ENCODE data around the gene ZFAND2A.
"Not testable (repeated sequence)": the region's sequence is repeated elsewhere in the genome, so short reads cannot be mapped to it uniquely, and the experiment has no call there.

ZFAND2A gene

GRCh38 chr7:1154172-1154739, 5.7 kb downstream of the ZFAND2A start:
- DNase-seq (ENCODE audit: insufficient read length, low spot score) (no peak), FAIRE-seq (no peak)

GRCh38 chr7:1152492-1152891, 7.5 kb downstream of the ZFAND2A start:
- FAIRE-seq: no peak

GRCh38 chr7:1151653-1152425, 8.2 kb downstream of the ZFAND2A start:
- DNase-seq (ENCODE audit: insufficient read length, low spot score): no peak
- no peak for FAIRE-seq

More at GRCh38 chr7:1152492-1152891, 7.5 kb downstream of the ZFAND2A start:
- DNase-seq (ENCODE audit: insufficient read length, low spot score): no peak

GRCh38 chr7:1151156-1151555, 8.8 kb downstream of the ZFAND2A start:
- DNase-seq (ENCODE audit: insufficient read length, low spot score): no peak
- no peak for FAIRE-seq

GRCh38 chr7:1150400-1151002, 9.5 kb downstream of the ZFAND2A start:
- no peak for DNase-seq (ENCODE audit: insufficient read length, low spot score)
- FAIRE-seq: no peak

GRCh38 chr7:1149351-1149794, 10.6 kb downstream of the ZFAND2A start:
- FAIRE-seq (peak; percentile 31), DNase-seq (ENCODE audit: insufficient read length, low spot score) (no peak)

GRCh38 chr7:1147873-1148272, 12.1 kb downstream of the ZFAND2A start:
- not testable (repeated sequence) for DNase-seq (ENCODE audit: insufficient read length, low spot score); FAIRE-seq

- DNase-seq (ENCODE audit: insufficient read length, low spot score) (peak; percentile 32), FAIRE-seq (no peak)
Observed at GRCh38 chr7:1144269-1144771, 15.7 kb downstream of the ZFAND2A start.

GRCh38 chr7:1143031-1143430, 17.0 kb downstream of the ZFAND2A start:
- not testable (repeated sequence) for DNase-seq (ENCODE audit: insufficient read length, low spot score); FAIRE-seq

GRCh38 chr7:1142051-1142635, 17.9 kb downstream of the ZFAND2A start:
- no peak for DNase-seq (ENCODE audit: insufficient read length, low spot score)

GRCh38 chr7:1141651-1142050, 18.3 kb downstream of the ZFAND2A start:
- no peak for FAIRE-seq
- no peak for DNase-seq (ENCODE audit: insufficient read length, low spot score)

More at GRCh38 chr7:1142051-1142635, 17.9 kb downstream of the ZFAND2A start:
- no peak for FAIRE-seq

- no peak for FAIRE-seq
- DNase-seq (ENCODE audit: insufficient read length, low spot score): no peak
Observed at GRCh38 chr7:1140476-1141104, 19.4 kb downstream of the ZFAND2A start.

- FAIRE-seq (no peak), DNase-seq (ENCODE audit: insufficient read length, low spot score) (no peak)
Observed at GRCh38 chr7:1137517-1138167, 22.4 kb downstream of the ZFAND2A start.

GRCh38 chr7:1136841-1137516, 23.0 kb downstream of the ZFAND2A start:
- DNase-seq (ENCODE audit: insufficient read length, low spot score): peak; percentile 37
- FAIRE-seq: peak; percentile 36

- FAIRE-seq: no peak
Observed at GRCh38 chr7:1134951-1135350, 25.0 kb downstream of the ZFAND2A start.

GRCh38 chr7:1131471-1132265, 28.3 kb downstream of the ZFAND2A start:
- FAIRE-seq: no peak

More at GRCh38 chr7:1134951-1135350, 25.0 kb downstream of the ZFAND2A start:
- no peak for DNase-seq (ENCODE audit: insufficient read length, low spot score)

GRCh38 chr7:1130021-1130990, 29.7 kb downstream of the ZFAND2A start:
- no peak for DNase-seq (ENCODE audit: insufficient read length, low spot score)

More at GRCh38 chr7:1131471-1132265, 28.3 kb downstream of the ZFAND2A start:
- DNase-seq (ENCODE audit: insufficient read length, low spot score): no peak

More at GRCh38 chr7:1130021-1130990, 29.7 kb downstream of the ZFAND2A start:
- FAIRE-seq: peak; percentile 48

Measured in HTR-8/SVneo (cell line).